Lower lobe of right lung (tissue), 2 donors: ENCODE measurements around the gene SLX4. TPM values are rescaled to one million over a fixed set of nuclear protein-coding genes. Genes with fewer than 3 reads are reported as not detected.

Source experiments
- ATAC-seq, 2 donors: fragments of 200-7000 bp; cut with Tn5 transposase; one replicate each; pipeline ENCODE4 v1.9.1; 2020 to 2022; ENCODE audit warnings: mild to moderate bottlenecking in 2 of 2, moderate library complexity in 2 of 2
- DNase-seq: peaks from one replicate; pipeline ENCODE4 v3.0.0-alpha.2; 2020
- H3K27ac ChIP-seq: fragments of 200-600 bp; one replicate; pipeline ENCODE4 v1.8.0; 2022
- H3K27me3 ChIP-seq: fragments of 200-600 bp; one replicate; pipeline ENCODE4 v1.8.0; 2022; ENCODE audit warnings: low read depth
- H3K36me3 ChIP-seq: fragments of 200-600 bp; one replicate; pipeline ENCODE4 v1.8.0; 2022; ENCODE audit warnings: mild to moderate bottlenecking
- H3K4me1 ChIP-seq: fragments of 200-600 bp; one replicate; pipeline ENCODE4 v1.8.0; 2022
- H3K4me3 ChIP-seq: fragments of 200-600 bp; one replicate; pipeline ENCODE4 v1.8.0; 2022; ENCODE audit warnings: mild to moderate bottlenecking
- H3K9me3 ChIP-seq: fragments of 200-600 bp; one replicate; pipeline ENCODE4 v1.8.0; 2022
- intact Hi-C: fragments of 100-400 bp; cut with DNase I; formaldehyde crosslinking; loops from one replicate; pipeline ENCODE4 v1.11.0; 2022
- total RNA-seq: library from RNA; stranded (reverse); fragmentation: NEBNext Ultra II Directional; extraction: Animal tissue kit (Norgen Biotek cat#: 25700); gene quantifications from one replicate; pipeline ENCODE4 v1.2.1, GENCODE V29; 2021
- TF ChIP-seq, protein P1 (sequence below): fragments of 200-600 bp; IDR thresholded peaks from one replicate; pipeline ENCODE4 v1.8.0; 2022; ENCODE audit warnings: antibody characterized with exemption, mild to moderate bottlenecking
- donor health status: DM: no; HTN: yes; CAD: no; lungs with severe emphysema.

The SLX4 gene
- total RNA-seq, 1 donor from 2014 or later, result 5.7 TPM

DNA sequence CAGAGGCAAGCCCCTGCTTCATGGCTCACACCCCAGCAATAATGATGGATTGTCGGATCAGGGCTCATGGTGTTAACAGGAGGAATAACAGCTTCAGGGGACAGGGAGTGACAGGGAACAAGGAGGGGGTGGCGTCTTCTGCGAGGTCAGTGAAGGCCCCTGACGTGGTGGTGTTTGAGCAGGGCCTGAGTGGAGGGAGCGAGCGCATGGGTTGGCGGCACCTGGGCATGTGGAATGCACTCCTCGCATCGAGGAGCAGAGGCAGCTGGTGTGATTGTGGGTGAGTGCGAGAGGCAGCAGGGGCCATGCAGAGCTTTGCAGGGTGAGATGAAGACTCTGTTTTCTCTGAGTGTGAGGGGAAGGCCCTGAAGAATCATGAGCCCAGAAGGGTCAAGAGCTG is 77.3 kb downstream of the SLX4 start:
- H3K27me3 ChIP-seq, result no peaks in the 10 kb centered on the region

DNA sequence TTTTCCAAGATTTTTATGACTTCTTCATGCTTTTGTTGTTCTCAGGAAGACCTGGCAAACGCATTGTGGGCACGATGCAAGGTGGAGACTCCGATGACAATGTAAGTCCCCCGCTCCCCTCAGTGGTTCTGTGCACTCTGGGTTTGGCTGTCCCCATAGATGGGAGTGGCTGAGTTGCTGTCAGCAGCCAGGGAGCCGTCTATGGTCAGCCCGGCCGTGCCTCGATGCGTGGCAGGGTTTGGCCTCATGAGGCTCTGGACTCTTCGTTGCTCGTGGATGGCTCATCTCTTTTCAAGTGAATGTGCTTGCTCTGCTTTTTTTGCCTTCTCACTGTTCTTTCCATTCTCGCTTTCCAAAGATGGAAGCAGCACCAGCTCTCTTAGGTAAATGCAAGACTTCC is 78.7 kb downstream of the SLX4 start:
- Histone ChIP-seq H3K27ac (no peak overlapping the region), H3K36me3 (peaks cover 79% of the 10 kb centered on the region), H3K4me1 (no peaks in the 10 kb centered on the region), H3K4me3 (no peak overlapping the region), H3K27me3 (no peaks in the 10 kb centered on the region), H3K9me3 (no peaks in the 10 kb centered on the region)
- ATAC-seq, result no peak
- TF ChIP-seq, protein P1, sequence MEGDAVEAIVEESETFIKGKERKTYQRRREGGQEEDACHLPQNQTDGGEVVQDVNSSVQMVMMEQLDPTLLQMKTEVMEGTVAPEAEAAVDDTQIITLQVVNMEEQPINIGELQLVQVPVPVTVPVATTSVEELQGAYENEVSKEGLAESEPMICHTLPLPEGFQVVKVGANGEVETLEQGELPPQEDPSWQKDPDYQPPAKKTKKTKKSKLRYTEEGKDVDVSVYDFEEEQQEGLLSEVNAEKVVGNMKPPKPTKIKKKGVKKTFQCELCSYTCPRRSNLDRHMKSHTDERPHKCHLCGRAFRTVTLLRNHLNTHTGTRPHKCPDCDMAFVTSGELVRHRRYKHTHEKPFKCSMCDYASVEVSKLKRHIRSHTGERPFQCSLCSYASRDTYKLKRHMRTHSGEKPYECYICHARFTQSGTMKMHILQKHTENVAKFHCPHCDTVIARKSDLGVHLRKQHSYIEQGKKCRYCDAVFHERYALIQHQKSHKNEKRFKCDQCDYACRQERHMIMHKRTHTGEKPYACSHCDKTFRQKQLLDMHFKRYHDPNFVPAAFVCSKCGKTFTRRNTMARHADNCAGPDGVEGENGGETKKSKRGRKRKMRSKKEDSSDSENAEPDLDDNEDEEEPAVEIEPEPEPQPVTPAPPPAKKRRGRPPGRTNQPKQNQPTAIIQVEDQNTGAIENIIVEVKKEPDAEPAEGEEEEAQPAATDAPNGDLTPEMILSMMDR, result no peak
- intact Hi-C loops, result no loop called here
- DNase-seq, result no peak

More for the DNA sequence above, 77.3 kb downstream of the SLX4 start:
- Histone ChIP-seq H3K4me3 (no peak overlapping the region), H3K9me3 (no peaks in the 10 kb centered on the region), H3K36me3 (peaks cover 83% of the 10 kb centered on the region), H3K27ac (no peak overlapping the region), H3K4me1 (no peaks in the 10 kb centered on the region)
- no peak for DNase-seq
- intact Hi-C loops, result no loop called here
- TF ChIP-seq, protein P1, result no peak
- no peak for ATAC-seq

Other genes with a start within 250 kb of the SLX4 start
- 12.7 TPM for gene ZSCAN32, start 210.6 kb downstream of the SLX4 start, total RNA-seq
- gene ZNF174, start 210.4 kb downstream of the SLX4 start, total RNA-seq, result 9.0 TPM
- 4.4 TPM for gene ZNF597, start 168.1 kb downstream of the SLX4 start, total RNA-seq
- gene NAA60, start 167.9 kb downstream of the SLX4 start, total RNA-seq, result 56.3 TPM
- gene C16orf90, start 116.1 kb downstream of the SLX4 start, total RNA-seq, result not detected
- 30.3 TPM for gene CLUAP1, start 110.6 kb downstream of the SLX4 start, total RNA-seq
- gene NLRC3, start 34.2 kb downstream of the SLX4 start, total RNA-seq, result 3.9 TPM
- gene DNASE1, start 43.1 kb upstream of the SLX4 start, total RNA-seq, result 14.3 TPM
- 51.8 TPM for gene TRAP1, start 105.9 kb upstream of the SLX4 start, total RNA-seq